Activated CD4-positive, CD25-positive, alpha-beta regulatory T cell treated with anti-CD3 and anti-CD28 coated beads, Interleukin-2, amount 50 U/mL, for 72 hours (primary cell): ENCODE results near the gene AATK.

Source experiments
- DNase-seq: peaks from one replicate; pipeline ENCODE4 v3.0.0; 2021

The AATK gene

DNA sequence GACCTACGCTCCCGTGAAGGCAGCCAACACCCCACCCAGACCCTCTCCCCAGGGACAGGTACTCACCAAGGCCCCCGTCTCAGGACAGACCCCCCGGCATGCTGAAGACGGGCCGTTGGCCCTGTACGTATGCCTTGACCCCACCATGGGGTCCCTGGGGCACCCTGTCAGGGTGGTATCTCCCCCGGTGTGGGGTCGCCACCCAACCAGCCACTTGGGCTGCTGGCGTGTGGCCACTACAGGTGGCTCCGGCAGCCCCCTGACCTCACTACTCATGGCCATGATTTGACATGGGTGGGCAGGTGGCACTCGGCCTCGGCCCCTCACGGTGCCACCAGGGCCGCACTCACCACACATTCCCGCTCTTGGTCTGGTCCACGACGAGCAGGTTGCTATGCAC, 41.6 kb downstream of the AATK start:
- DNase-seq, result no peak

DNA sequence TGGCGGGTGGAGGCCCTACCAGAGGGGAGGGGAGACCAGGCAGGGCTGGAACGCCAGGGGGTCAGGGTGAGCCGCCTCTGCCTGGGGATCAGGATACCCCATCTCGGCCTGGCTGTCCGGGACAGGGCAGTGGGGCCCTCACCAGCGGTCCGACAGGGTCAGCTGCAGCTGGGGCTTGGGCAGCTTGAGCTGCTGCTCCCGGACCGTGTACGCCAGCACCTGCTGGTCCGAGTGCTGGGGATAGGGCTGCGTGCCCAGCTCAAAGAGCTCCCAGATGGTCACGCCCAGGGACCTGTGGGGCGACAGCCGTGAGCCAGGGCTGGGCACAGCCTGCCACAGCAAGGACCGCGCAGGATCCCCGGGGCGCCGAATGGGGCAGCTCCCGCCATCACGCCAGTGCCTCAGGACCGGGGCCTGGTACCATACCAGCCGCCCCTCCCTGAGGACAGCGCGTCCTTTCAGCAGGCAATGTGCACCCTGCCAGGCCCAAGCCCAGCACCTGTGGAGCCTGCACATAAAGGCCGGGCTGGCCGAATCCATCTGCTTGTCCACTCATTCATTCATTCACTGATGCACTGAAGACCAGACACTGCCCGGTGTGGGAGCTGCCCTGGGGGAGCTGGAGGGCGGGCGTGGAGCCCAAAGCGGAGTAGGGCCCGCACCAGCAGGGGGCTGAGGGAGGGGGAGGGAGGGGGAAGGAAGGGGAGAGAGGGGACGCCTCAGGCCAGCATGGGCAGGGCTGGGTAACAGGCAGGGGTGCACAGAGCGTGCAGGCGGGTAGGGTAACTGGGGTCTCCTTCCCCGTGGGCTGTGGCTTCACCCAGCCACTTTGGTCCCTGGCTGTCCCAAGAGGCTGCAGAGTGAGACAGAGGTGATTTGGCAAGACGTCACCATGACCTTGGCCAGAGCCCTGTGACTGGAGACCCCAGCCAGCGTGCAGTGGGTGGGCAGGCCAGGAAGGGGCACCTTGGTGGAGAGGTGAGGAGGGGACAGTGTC, 42.7 kb downstream of the AATK start:
- no peak for DNase-seq

DNA sequence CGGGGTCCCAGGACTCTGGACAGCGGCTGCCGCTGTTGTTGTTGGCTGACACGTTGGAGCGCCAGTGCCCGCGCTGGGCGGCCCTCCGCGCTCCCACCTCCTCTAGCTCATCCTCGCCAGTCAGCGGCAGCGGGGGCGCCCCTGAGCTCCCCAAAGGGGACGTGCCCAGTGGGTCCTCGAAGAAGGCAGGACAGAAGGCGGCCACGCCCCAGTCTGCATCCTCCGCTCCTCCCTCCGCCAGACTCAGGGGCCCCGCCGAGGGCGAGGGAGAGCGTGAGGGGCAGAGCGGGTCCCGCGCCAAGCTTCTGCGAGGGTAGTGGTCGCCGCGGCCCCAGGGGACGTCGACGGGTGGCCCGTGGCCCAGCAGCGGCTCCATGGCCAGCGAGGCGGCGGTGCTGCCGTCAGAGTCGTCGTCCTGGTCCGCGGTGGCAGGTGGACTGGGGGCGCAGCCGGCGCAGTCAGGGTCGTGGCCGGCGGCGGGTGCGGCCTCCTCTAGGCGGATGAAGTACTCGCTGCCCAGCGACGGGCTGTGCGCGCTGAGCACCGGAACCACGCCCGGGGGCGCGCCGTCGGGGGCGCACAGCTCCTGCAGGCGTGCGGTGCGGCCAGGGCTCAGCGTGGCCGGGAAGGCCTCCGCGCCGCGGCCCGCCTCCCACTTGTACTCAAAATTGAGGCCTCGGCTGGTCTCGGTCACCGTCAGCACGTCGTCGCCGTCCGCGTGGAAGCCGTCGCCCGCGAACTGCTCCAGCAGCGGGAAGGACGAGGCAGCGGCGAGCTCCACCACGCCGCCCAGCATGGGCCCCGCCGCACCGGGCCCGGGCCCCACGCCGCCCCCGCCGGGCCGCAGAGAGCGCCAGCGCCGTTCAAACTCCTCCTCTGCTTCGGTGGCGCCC, 43.9 kb downstream of the AATK start:
- DNase-seq, result no peak

DNA sequence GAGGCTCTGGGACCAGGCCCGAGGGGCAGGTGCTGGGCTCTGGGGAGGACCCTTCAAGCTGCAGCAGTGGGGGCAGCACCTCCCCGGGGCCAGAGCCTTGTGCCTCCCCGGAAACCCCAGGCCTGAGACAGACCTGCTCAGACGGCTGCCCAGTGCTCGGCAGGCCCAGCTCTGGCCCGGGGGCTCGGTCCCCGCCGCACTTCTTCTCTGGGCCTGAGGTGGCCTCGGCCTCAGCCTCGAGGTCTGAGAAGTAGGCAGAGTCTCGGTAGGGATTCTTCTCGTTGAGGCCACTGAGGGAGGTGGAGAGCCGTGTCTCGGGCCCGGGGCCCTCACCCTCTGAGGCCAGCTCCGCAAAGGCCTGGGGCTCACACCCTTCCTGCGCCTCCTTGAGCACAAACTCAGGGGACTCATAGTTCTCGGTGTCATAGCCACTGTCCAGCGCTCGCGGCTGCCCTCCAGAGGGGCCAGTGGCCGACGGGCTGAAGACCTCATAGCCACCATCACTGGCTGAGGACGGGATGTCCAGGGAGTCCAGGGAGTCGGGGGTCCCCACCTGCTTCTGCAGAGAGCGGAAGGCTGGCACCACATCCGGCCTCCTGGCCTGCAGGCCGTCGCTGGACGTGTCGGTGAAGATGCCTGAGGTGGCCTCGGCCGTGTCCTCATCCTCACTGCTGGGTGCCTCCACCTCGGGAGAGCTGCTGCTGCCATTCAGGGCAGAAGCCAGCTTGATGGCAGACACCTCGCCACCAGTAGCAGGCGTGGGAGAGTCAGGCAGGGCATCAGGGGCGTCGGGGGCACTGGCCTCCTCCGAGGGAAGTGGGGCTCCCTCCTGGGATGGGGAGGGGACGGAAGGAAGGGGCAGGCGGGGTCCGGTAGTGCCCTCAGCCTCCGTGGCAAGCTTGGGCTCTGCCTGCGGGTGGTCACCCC, 45.1 kb downstream of the AATK start:
- DNase-seq, result no peak

DNA sequence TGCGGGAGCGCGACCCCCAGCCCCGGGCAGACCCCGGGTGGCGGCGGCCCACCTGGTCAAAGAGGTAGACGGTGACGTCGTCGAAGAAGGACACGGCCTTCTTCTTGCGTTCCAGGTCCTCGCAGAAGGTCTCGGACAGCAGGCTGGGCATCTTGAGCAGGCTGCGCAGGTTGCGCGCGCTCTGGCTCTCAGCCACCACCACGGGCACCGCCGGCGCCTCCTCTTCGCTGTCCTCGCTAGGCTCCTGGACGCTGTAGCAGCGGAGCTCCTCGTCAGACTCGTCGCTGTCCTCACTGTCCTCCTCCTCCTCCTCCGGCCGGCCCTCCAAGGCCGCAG, 45.9 kb downstream of the AATK start:
- DNase-seq, result no peak

DNA sequence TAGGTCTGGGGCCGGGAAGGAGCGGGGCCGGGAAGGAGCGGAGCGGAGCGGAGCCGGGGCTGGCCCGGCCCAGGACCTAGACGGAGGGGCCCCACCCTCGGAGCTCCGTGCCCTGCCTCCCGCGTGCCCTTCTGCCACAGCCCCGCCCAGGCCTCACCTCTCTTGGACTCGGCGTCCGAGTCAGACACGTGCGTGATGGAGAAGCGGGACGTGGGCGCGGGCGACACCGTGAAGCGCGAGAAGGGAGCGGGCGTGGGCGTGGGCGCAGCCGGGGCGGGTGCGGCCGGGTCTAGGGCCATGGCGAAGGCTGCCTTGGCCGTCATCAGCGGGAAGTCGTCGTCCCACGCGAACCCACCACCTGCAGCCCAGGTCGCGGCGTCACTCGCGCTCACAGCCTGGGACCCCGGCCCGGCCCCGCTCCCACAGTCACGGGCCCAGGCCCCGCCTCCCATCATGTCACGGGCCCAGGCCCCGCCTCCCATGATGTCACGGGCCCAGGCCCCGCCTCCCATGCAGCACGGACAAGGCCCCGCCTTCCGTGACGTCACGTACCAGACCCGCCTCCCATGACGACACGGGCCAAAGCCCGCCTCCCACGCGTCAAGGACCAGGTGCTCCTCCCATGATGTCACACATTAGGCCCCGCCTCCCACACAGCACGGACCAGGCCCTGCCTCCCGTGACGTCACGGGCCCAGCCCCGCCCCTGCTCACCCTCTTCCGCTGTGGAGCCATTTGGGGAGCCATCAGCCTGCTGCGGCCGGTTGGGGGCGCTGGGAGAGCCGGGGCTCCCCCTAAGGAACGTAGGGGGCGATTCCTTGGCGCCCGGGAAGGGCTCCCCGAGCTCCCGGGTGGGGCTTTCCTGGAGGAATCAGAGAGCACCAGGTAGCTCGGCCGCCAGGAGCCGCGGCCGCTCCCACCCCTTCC, 46.5 kb downstream of the AATK start:
- peak; percentile 88 for DNase-seq

DNA sequence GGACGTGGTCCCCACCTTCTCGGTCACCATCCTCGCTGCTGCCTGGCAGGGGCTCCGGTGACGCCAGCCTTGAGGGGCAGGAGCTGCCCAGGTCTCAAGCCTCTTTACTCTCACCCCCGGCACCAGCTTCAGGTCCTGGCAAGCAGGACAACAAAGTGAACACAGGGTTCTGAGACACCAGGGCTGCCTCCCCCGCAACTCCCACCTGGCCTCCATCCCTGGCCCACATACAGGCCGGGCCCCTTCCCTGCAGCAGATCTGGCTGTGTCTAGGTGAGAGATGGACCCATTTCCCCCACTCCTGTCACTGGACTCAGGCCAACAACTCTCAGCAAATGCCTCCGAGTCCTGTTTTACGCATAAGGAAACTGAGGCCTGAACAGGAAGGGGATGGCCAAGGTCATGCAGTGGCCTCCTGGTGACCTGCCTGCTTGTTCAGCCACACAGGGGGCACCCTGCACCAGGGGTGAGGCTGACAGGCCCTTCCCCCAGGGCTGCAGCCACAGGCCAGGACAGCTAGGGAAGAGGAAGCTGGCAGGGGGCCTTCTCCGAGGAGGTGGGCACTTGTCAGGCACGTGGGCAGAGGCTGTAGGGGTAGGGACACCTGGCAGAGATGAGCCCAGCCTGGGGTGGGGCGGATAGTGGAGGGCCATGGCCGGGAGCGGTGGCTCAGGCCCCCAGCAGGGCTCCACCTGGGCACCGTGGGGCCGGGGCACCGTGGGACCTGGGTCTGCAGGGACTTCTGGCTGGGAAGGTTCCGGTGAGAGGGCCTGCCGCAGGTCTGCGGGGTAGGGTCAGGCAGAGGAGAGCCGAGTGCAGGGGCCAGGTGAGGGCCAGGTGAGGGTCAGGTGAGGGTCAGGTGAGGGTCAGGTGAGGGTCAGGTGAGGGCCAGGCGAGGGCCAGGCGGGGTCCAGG, 47.5 kb downstream of the AATK start:
- no peak for DNase-seq

DNA sequence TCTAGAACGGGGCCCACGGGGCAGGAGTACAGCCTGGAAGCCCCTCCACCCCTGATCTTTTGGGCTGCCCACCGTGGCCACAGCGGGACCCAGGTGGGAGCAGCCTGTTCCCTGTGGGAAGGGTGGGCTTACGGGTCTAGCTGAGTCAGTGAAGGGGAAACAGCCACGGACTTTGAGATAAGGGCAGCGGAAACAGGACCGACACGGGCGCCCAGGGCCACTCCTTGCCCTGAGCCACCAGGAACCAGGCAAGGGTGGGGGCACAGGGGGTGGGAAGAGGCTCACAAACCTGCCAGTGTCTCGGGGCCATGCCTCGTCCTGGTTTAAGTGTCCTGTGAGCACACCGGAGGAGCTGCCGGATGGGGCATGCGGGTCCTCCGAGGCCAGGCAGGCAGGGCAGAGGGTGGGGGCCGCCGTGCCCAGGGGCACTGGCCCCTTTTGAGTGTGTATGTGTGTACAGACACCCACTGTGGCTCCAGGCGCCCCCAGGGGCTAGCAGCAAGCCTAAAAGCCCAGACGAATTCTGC, 48.3 kb downstream of the AATK start:
- DNase-seq, result no peak

DNA sequence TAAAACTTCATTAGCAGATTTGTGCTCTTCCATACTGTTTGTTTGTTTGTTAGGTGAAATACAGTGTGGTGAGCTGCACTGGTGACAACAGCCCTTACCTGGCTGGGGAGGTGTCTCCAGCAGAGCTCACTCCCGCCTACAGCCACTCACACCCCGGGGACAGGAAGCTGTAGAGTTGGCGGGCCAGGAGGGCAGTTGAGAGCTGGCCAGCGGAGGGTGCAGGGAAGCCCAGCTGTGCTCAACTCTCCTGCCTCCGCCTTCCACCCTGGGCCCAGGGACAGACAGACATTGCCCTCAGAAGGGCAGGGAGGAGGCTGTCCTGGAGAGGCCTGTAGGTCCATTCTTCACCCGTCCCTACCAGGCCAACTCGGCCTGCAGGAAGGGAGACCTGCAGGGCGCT, 49.3 kb downstream of the AATK start:
- DNase-seq, result no peak

DNA sequence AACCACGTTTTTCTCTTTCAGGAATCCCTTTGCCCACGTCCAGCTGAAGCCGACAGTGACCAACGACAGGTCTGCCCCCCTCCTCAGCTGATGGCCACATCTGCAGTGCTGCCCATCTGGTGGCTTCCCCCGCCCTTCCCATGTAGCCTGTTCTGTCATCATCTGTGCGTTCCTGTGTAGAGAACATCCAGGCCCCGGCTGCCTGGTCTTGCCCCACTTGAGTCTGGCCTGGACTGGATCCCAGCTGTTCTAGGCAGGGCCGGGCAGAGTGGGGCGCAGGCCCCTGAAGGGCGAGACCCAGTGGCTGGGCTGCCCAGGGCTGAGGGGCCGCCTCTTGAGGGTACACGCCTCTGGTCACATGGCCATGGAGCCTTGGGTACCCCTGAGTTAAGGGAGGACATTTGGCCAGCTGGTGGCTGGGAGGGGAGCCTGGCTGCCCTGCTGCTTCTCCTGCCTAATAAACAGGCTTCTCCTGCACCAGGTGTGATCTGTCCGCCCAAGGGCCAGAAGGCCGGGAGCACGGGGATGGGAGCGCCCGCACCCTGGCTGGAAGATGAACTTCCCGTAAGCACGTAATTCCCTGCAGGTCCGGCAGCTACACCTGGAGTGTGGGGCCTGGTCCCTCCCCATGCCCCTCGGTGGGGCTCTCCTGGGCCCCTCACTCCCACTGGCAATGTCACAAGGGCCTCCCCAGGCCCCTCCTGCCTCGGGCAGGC, 50.1 kb downstream of the AATK start:
- no peak for DNase-seq

DNA sequence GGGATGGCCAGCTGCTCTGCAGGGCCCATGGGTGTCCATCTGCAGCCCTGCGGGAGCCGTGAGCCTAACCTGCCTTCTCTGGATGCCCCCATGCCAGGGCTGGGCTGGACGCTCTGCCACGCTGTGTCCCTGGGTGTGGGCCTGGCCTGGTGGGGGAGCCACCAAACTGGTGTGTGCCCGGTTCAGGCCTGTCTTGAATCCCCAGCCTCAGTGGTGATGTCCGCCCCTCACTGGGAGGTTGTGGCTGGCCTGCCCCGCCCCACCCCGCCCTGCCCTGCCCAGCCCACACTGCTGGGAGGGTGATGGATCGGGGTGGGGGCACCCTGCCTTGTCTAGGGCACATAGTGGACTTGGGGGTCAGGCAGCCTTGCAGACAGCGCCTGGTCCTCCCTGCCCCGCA, 50.8 kb downstream of the AATK start:
- no peak for DNase-seq

DNA sequence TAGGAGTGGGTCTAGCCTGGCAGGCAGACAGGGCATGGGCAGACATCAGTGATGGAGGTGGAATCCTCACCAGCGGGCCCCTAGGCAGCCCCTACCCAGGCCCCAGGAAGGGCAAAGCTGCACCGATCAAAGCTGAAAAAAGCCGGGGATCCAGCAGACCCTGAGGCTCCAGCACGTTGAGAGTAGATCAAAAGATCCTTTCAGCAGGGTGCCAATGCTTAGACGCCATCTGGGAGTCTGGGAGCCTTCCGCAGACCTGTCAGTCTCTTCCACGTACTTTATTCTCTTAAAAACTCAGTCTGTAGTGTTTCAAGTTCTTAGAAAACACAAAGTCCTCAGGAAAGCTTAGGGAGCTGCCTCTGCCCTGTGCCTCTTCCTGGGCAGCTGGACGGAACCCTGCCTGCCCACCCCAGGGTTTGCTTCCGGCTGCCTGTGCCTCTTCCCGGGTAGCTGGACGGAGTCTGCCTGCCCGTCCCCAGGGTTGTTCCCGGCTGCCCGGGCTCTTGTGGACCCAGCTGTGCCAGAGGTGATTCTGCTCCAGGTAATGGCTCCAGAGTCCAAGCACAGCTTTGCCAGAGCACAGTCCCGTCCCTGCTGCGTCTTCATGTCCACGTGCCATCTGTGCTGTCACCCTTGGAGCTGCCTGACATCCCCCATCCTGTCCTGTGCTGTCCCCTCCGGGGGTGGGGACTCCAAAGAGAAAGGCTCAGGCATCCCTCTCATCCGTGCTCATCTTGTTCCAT, 51.5 kb downstream of the AATK start:
- DNase-seq, result no peak

DNA sequence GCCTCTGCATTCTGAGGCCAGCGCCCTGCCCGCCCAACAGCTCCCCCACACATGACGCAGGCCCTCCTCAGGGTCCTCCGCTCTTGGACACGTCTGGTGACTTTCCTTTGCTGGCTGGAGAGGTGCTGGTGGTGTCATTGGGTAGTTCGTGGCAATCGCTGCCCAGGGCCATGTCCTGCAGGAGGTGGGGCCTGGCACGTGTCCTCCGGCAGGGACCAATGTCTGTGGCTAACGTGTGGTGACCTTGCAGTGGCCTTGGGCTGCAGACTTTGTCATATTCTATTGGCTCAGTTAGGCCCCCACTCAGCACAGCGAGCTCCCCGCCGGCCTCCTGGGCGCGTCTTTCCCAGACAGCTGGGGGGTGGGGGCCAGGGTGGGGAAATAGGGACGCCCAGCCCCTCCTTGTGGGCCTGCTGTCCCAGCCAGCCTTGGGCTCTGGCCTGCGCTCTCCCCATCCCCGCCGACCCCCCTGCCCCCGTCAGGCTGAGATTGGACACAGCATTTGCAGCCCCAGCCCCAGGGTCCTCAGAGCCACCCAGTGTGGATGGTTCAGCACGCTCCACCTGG, 52.8 kb downstream of the AATK start:
- no peak for DNase-seq

DNA sequence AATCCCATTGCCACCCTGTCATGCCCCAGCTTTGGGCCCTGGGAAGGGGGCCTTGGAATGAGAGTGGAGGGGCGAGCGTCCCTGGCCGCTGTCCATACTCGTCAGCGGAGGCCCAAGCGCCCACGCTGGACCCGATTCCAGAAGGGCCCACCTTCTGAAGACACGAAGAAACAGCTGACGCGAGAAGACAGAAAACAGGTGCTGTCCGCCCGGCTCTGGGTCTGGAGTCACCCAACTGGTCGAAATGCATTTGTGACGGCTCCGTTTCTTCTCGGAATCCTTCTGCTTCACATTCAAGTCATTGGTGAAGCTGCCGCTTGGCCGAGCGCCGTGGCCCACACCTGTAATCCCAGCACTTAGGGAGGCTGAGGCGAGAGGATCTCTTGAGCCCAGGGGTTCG, 53.6 kb downstream of the AATK start:
- no peak for DNase-seq

DNA sequence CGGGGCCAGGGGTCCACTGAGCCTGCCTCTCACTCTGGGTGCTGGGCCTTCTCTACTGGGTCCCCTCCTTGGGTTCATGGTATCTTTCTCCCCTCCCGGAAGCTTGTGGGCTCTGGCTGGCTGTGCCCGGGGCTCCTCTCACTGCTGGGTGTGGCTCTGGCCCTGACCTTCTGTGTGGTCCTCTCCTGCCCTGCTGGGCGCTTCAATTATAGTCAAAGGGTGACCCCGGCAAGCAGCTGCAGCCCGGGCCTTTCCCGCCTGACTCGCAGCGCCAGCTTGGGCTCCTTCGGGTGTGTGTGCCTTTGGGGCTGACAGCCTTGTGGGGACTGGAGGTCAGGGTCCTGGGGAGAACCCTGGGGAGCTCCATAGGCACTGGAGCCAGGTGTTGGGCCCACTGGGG, 55.0 kb downstream of the AATK start:
- DNase-seq, result no peak

DNA sequence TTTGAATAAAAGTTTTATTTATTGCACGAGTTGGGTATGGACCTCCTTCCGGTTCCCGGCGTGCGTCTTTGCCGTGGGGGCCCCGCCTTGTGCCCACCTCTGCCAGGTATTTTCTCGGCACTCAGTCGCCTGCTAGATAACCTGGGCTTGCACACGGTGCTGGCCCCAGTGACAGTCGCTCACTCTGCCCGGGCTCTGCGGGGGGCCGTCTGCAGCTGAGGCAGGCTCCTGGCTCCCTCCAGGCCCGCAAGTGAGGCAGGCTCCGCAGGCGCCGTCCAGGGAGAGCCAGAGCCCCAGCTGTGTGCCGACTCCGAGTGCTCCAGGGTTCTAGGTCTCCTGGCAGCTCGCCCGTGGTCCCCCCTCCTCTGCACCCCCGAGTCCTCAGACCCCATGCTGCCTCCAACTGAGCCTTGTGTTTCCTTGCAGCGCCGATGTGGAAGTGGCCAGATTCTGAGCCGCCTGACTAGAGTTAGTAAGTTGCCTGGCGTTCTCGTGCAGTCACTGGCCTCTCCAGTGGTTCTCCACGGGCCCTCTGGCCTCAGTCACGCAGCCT, 55.5 kb downstream of the AATK start:
- no peak for DNase-seq

DNA sequence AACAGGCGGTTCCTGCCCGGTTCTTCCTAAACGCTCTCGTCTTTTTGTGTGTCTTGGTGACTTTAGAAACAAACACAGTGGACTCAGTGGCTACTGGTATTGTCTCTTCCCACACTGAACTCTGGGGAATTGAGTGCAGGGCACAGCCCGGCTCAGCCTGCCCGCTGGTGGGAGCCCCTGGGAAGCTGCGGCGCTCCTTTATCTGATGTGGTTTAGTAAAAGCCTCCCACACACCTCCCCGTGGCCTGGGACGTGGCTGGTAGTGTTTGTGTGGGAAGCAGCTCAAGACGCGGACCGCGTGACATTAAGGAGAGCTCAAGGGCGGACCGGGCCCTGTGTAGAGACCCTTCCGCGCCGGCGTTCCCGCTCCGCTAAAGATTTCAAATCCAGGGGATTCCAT, 56.1 kb downstream of the AATK start:
- DNase-seq, result no peak

DNA sequence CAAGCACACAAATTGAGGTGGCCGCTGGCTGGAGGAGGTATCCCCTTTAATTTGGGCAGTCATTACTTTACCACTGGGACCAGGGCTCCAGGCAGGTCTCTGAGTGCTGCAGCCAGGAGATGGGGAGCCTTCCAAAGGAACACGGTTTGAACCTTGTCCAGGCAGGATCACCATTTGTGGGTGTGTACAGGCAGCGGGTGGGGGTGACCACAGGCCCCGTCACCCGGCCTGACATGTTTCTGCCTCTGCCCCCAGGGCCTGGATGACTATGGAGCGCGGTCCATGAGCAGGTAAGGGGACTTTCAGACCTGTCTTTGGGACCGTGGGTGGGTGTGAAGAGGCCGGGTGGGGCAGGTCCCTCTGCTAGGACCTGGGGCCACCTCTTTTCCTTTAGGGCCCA, 57.8 kb downstream of the AATK start:
- DNase-seq, result no peak
